HG02870 (cell line): ENCODE measurements around the gene ZBTB47.

Experiments used
- ATAC-seq: cut with Tn5 transposase; IDR thresholded peaks from one replicate; pipeline ENCODE4 v1.9.1; 2021; ENCODE audit warnings: mild to moderate bottlenecking, moderate library complexity; ENCODE audit not compliant: unreplicated experiment

Gene ZBTB47

DNA sequence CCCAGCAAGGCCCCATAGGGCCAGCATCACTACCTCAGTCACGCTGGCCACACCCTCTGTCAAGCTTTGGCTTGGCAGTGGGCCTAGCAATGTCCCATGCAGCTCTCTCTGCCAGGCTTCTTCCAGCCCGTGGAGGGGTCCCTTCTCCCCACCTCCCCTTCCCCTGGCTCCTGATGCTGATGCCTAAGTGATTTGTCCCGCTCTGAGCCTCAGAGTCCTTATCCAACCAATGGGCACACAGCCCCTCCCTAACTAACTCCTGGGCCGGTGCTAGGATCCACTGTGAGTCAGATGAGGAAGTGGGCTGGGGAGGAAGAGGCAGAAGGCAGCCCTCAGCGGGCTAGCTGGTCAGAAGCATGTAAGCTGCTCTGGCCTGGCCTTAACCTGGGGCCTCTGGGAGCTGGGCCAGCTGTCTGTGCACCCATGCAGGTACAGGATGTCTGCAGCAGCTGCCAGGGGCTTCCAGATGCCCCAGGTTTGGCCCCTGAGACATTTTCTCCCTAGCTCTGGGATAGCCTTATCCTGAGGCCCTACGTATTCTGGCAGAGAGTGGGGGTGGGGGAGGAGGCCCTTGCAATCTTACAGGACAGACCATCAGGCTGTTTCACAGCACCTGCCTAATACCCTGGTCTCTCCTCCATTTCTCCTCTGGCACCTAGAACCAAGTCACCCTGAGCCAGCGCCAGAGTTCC, 740 bp upstream of the ZBTB47 start:
- no peak for ATAC-seq

DNA sequence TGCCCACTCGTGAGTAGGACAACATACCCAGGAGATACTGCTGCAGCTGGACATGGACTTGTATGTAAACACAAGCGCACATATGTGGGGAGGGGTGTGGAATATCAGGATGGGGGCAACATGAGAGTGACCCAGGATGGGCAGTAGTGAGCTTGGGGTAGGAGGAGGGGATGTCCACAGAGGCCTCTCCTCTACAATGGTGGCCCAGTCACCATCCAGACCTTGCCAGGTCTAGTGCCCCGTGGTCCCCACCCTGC, 266 bp upstream of the ZBTB47 start:
- ATAC-seq: no peak

DNA sequence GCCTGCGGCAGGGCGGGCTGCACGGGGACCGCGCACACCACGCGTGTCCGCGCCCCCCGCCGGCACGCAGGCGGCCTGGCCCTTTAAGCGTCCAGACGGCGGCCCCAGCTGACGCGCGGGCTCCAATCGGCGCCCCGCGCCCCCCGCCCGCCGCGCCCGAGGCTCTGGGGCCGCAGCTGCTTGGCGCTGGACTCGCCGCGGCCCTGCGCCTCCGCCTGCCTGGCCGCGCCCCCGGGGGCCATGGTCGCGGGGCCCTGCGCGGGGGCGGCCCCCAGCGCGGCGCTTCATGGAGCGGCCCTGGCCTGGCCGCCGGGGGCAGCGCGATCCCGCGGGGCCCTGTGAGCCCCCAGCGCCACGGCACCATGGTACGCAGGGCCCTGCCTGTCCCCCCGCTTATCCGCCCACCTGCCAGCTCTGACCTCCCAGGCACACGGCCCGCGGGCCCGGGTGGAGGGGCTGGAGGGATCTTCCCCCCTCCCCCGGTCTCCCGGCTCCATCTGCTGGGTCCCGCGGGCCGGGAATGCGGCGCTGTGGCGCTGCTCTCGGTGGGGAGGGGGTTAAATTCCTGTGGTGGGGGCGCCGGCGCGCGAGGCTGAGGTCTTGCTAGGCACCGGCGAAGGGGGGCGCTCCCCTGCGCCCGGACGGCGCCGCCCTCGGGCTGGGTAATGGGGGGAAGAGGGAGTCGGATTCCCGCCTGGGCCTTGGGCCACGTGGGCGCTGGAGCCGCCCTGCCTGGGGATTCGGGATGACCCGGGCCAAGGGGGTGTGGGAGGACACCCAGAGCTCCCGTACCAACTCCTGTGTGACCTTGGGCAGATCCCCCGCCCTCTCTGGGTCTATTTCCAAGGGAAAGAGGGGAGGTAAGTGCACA, 1.1 kb downstream of the ZBTB47 start:
- no peak for ATAC-seq

DNA sequence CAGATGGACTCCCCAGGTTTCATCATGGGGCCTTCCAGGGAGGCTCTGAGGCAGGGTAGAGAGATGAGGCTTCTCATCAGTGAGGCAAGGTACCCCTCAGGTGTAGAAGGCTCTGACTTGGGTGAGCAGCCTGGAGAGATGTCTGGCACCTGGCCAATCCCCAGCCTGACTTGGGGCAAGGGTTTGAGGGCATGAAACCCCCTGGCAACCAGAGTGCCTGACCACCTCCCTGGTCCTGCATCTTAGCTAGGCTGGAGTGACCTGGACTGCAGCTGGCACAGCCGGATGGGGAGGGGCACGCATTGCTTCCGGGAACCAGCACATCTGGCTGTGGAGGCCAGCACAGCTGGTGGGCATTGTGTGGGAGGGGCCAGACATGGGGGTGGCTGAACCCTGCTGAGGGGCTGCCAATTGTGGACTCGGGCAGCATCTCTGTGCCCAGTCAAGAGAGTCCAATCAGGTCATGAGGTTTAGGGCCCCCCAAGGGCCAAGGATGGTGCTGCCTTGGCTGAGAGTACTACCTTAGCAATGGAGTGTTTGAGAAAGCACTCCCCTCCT, 1.9 kb downstream of the ZBTB47 start:
- ATAC-seq: no peak

DNA sequence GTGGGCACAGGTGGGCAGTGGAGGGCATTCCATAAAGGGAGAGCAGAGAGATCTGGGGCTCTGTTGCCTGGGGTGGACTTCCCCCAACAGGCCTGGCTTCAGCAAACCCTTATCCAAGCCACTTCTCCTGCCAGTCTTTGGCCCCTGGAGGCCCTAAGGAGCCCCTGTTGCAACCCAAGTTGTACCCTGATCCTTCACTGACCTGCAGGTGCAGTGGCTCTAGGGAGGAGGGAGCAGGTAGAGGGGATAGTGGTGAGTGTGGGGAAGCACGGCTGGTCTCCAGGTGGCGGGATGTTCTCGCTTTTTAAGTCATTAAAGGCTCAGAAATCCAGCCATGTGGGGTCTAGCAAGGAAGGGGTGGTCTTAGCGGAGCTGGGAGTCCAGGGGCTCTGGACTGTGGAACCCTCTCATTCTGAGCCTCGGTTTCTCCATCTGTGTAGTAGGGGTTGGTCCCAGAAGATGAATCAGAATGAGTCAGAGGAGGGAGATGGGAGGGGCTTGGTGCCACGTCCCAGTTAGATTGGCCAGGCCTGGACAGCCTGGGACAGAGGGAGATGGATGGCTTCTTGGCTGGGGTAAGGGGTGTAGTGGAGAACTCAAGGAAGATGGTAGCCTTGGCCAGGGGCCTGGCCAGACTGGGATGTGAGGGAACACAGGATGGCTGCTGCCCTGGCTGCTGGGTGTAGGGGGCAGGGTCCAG, 2.6 kb downstream of the ZBTB47 start:
- ATAC-seq: no peak

DNA sequence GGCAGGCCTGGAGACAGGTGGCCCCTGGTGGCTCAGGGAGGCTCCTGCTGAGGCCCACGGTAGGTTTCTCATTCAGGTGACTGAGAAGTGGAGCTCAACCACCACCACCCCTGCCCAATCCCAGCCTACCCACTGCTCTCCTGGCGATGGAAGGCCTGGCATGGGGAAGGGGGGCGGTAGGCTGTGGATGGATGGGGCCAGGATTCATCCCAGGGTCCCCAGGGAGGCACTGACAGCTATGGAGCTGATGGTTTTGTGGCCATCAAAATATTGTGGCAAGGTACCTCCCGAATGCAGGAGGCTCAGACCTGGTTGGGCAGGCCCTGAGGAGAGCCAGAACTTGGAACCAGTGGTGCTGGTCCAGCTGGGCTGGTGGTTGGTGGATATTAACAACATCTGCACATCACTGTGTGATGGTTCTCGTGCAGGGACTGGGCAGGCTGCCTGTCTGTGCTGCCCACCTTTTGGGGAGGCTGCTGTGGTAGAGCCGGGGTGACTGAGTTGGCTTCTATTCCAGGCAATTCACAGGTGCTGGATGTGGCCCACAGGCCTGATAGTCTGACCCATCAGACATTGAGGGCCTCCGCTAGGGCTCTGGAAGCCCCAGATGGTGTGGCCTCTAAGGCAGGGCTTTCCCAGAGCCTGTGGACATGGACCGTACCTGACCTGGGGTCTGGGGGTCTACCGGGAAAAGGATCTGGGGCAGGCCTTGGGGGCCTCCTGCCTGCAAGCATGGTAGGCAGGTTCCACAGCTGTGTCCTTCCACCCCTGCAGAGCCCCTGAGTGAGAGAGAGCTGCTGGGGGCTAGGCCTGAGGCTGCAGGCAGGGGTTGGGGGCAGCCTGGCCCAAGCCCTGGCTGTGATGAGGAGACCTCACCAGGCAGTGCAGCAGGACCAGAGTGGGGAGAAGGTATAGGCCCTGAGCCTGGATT, 3.4 kb downstream of the ZBTB47 start:
- ATAC-seq: no peak

DNA sequence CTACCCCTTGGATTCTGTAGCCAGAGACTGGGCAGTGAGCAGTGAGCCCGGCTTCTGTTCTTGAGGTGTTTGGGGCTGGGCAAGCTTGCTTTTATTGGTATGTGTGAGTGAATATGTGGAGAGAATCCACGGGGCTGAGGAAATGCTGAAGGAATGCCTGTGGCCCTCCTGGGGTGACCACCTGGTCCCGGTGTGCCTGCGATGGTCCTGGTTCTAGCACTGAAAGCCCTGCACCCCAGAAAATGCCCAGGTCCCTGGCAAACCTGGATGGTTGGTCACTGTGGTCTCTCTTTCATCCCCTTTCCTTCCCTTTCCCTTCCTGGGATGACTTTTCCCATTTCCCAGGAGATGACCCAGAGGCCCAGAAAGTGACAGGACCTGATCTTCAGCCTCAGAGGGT, 4.2 kb downstream of the ZBTB47 start:
- ATAC-seq: no peak

DNA sequence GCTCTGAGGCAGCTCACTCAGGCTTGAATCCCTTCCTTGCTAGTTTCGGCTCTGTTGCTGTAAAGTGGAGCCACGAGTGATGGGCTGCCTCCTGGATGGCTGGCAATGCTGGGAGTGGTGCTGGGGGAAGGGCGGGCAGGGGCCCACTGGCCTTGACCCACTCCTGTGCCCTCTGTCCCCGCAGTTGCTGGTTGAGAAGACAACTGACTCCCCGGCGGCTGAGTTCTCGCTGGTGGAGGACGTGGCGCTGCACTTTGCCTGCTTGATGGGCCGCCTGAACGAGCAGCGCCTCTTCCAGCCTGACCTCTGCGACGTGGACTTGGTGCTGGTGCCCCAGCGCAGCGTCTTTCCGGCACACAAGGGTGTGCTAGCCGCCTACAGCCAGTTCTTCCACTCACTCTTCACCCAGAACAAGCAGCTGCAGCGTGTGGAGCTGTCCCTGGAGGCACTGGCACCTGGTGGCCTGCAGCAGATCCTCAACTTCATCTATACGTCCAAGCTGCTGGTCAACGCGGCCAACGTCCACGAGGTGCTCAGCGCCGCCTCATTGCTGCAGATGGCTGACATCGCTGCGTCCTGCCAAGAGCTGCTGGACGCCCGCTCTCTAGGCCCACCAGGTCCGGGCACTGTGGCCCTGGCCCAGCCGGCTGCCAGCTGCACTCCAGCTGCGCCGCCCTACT, 4.7 kb downstream of the ZBTB47 start:
- no peak for ATAC-seq

DNA sequence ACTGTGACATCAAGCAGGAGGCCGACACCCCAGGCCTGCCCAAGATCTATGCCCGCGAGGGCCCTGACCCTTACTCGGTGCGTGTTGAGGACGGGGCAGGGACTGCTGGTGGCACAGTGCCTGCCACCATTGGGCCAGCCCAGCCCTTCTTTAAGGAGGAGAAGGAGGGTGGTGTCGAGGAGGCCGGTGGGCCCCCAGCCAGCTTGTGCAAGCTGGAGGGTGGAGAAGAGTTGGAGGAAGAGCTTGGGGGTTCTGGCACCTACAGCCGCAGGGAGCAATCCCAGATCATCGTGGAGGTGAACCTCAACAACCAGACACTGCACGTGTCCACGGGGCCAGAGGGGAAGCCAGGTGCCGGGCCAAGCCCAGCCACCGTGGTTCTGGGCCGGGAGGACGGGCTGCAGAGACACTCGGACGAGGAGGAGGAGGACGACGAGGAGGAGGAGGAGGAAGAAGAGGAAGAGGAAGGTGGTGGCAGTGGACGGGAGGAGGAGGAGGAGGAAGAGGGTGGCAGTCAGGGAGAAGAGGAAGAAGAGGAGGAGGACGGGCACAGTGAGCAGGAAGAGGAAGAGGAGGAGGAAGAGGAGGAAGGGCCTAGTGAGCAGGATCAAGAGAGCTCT, 5.4 kb downstream of the ZBTB47 start:
- ATAC-seq: no peak

DNA sequence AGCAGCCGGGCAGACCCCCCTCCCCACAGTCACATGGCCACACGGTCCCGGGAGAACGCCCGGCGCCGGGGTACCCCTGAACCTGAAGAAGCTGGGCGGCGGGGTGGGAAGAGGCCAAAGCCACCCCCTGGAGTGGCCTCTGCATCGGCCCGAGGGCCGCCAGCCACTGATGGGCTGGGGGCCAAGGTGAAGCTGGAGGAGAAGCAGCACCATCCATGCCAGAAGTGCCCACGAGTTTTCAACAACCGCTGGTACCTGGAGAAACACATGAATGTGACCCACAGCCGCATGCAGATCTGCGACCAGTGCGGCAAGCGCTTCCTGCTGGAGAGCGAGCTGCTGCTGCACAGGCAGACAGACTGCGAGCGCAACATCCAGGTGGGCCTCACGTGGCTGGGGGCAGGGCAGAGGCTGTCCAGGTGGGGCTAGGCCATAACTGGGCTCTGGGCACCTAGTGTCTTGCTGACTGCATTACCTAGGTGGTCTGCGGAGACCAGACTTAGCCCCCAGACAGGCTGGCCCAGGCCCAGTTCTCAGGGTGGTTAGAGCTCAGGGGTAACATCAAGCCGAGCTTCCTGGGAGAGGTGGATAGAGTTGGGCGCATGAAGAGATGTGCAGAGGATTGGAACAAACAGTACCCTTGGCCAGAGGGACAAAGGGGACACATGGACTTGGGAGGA, 6.1 kb downstream of the ZBTB47 start:
- no peak for ATAC-seq

DNA sequence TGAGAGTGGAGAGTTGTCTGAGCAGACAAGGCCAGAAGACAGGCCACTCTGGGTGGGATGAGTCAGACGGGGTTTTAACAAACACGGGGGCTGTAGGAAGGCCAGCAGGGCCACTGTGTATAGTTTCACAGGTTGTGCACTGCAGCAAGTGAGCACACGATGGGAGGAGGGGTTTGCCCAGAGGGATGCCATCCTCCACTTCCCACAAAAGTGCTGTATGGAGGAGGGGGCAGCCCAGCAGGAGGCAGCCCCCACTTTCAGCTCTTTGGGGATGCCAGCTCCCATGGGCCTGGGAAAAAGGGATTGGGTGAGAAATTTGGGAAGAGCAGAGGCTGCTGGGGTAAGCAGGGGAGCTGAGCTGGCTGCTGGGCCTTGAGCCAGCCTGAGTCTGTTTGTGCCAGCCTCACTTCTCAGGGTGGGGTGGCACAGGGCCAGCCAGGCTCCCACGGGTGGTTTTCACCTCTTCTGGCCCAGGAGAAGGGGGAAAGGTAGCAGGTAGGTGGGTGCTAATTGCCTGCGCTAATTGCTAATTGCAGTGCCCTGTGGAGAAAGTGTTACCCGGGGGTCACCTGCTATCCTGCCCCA, 6.7 kb downstream of the ZBTB47 start:
- ATAC-seq: no peak

DNA sequence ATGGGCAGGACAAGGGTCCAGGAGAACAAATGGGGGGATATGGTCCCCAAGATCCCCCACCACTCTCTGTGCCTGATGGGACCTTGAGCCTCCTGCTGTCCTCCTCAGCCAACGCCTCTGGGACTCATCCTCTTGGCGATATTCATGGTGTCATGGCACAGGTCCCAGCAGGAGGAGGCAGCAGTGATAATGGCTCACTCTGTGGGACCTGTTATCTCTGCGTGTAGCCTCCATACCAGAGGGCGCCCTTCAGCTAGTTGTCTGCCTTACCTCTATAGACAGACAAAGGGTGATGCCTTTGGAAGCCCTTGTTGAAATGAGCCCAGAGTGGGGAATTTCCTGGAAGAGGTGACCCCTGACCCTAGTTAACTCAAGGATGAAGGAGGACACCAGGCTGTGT, 7.4 kb downstream of the ZBTB47 start:
- no peak for ATAC-seq

DNA sequence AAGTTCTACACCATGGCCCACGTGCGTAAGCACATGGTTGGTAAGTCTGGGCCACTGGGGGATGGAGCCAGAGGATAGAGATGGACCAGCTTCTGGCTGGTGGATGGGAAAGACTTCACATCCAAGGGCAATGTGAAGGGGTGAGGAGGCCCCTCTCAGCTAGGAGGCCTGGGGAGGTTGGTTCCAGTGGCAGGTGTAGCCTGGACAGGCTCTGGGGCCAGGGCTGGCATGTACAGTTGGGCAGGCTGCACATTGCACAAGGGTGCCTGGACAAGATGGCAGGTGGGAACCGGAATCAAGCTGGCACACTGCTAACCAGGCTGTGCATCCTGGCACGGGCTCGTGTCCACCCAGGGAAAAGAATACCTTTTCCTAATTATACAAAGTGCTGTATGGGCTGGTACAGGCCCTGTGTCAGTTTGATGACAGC, 8.1 kb downstream of the ZBTB47 start:
- no peak for ATAC-seq

DNA sequence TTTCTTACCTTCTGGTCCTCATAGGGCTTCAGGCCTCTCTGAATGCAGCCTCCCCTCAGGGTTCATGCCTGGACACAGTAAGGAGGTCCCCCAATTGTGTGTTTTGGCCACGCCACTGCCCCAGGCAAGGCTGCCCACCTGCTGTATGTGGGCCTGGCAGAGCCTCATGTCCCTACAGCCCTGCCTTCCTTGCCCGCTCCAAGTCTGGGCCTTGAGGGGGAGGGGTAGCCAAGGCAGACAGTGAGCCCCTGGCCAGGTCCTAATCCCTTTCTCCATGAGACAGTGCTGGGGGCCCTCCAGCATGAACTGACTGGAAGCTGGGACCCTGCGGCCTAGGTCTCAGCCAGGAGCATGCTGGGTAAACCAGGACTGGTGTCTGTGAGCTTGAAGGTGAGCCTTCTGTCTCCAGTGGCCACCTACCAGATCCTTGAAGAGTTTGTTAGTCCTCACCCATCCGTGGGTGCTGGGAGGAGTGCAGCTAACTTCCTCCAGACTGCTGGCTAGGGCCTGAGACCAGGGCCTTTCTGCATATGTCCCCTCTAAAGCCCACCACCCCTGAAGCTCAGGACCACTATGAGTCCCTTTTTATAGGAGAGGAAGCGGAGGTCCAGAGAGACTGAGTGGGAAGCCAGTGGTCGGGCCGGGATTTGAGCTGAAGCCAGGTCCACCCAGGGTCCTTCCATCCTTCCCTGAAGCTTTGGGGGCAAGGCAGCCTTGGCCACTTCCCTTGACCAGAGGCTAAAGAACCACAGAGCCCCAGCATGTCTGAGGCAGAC, 8.7 kb downstream of the ZBTB47 start:
- no peak for ATAC-seq

DNA sequence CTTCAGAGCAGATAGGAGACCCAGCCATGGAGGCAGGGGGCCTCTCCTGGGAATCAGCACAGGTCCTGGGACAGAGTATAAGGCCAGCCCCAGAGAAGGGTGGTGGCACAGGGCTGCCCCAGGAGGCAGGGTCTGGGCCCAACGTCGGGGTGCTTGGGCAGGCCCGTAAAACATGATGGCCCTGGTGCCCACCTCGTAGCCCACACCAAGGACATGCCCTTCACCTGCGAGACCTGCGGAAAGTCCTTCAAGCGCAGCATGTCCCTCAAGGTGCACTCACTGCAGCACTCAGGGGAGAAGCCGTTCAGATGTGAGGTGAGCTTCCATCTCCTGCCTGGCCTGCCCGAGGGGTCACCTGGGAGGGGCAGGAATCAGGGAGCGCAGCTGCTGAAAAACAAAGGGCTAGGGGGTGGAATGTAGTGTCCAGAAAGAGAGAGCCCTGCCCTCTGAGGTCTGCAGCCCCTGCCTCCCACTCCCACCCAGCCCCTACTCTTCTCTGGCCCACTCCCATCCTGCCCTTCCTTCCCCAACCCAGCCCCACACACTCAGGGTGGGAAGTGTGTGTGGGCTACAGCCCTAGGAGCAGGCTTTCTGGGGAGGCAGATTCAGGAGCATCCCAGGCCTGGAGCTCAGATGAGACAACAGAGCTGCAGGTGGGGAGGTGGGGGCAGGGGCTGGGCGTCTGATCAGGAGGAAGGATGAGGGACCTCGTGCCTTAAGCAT, 9.5 kb downstream of the ZBTB47 start:
- no peak for ATAC-seq

DNA sequence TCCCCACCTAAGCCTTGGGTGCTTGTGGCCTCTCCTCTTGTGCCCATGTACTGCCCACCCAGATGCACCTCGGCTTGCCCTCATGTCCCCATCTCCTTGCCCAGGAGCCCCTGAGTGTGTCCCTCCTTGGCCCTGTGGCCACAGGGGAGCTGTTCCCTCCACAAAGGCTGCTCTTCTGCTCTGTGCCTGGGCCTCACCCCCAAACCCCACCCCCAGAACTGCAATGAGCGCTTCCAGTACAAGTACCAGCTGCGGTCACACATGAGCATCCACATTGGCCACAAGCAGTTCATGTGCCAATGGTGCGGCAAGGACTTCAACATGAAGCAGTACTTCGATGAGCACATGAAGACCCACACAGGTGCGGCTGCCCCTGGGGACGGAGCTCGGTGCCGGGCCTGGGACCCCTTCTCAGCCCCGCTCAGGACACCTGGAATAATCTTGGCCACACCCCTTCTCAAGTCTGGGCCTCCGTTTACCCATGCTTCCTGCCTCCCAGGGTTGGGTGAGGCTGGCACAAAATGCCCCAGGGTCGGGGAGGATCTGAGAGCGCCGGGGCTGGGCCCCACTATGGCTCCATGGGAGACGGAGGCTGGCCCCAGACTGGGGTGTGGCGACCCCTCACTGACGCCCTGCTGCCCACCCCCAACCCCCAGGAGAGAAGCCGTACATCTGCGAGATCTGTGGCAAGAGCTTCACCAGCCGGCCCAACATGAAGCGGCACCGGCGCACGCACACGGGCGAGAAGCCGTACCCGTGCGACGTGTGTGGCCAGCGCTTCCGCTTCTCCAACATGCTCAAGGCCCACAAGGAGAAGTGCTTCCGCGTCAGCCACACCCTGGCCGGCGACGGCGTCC, 10.3 kb downstream of the ZBTB47 start:
- no peak for ATAC-seq
